COLO668 (cell line): ENCODE data around the gene MSH3.
A peak's percentile ranks its signal among the peaks of the same experiment; 100 is the strongest.
"Not testable (repeated sequence)": the region's sequence is repeated elsewhere in the genome, so short reads cannot be mapped to it uniquely, and the experiment has no call there.

ENCODE experiments used
- DNase-seq: peaks from one replicate; lab custom pipeline; 2025; ENCODE audit not compliant: unreplicated experiment; lab: John Stamatoyannopoulos, UW

The MSH3 gene

DNA sequence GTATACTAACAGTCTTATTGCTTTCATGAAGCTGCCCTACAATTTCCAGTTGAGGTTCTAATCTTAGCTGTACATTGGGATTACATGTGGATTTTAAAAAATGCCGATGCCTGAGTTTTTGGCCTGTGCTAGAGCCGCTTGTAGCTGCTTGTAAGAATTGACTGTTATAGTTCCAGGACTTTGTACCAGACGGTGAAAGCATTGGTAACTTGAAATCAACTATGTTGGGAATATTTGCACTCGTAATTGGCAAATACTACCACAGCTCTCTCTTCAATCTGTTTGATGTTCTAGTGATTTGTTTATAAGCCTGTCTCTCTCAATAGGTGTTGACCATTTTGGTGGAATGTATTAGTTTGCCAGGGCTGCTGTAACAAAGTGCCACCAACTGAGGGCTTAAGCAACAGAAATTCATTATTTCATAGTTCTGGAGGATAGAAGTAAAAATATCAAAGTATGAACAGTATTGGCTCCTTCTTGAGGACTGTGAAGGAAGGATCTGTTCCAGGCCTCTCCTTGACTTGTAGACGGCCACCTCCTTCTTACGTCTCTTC is 50.8 kb downstream of the MSH3 start:
- DNase-seq, result no peak

DNA sequence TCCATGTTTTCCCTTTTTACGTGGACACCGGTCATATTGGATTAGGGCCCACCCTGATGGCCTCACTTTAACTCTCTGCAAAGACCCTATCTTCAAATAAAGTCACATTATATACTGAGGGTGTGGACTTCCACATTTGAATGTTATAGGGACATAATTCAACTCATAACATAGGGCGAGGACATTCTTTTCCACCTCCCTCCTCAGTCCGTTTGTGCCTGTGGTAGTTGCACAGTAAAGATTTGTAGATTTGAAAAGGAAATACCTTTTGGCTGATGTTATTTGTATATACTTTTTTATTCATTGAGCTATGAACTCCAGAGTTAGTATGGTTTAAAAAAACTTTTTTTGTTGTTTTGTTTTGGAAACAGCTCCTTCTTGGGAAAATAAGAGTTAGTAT is 51.3 kb downstream of the MSH3 start:
- no peak for DNase-seq

GRCh38 chr5:80706835-80707447 is 52.5 kb downstream of the MSH3 start:
- DNase-seq, result no peak

DNA sequence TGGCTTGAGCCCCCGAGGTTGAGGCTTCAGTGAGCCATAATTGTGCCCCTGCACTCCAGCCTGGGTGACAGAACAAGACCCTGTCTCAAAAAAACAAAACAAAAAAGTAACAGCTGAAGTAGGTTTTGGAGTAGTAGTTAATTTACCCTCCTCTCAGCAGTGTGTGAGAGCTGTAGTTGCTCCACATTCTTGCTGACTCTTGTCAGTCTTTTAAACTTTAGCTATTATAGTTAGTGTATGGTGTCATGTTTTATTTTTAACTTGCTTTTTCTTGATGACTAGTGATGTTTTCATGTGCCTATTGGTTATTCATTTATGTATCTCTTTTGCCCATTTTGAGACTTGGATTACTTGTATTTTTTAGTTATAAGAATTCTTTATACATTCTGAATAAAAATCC is 53.2 kb downstream of the MSH3 start:
- DNase-seq, result no peak

- DNase-seq, result no peak
These were observed 56.8 kb downstream of the MSH3 start for GRCh38 chr5:80711216-80711615.

- peak; percentile 17 for DNase-seq
These were observed 57.5 kb downstream of the MSH3 start for GRCh38 chr5:80711938-80712337.

GRCh38 chr5:80712919-80713318 is 58.5 kb downstream of the MSH3 start:
- no peak for DNase-seq

DNA sequence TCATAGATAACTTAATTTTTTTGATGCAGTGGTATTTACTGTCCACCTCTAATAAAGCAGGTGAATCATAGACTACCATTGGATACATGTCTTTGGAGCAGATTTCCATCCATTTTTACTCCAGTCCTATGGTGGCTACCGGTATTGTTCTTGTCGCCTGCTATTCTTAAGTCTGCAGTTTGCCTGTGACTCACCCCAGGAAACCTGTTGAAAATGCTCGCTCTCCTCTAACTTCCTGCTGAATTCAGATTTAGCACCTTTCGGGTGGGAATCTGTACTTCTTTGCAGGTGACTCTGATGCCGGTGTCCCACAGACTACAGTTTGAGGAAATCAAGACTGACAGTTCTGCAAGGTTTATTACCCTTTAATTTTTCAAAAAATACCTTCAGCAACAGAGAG is 59.2 kb downstream of the MSH3 start:
- no peak for DNase-seq

GRCh38 chr5:80714570-80715298 is 60.3 kb downstream of the MSH3 start:
- DNase-seq, result no peak

GRCh38 chr5:80715887-80716286 is 61.4 kb downstream of the MSH3 start:
- no peak for DNase-seq

- no peak for DNase-seq
These were observed 65.7 kb downstream of the MSH3 start for GRCh38 chr5:80720181-80720580.

DNA sequence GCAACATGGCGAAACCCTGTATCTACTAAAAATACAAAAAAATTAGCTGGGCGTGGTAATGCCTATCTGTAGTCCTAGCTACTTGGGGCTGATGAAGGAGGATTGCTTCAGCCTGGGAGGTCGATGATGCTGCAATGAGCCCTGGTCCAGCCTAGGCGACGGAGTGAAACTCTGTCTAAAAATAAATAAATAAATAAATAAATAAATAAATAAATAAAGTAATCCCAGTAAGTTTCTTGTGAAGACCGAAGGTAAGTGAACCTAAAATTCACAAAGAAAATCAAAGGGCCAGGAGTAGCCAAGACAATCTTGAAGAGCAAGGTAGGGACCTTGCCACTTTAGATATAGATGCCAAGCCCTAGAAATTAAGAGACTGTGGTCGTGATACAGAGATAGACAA is 68.5 kb downstream of the MSH3 start:
- no peak for DNase-seq

DNA sequence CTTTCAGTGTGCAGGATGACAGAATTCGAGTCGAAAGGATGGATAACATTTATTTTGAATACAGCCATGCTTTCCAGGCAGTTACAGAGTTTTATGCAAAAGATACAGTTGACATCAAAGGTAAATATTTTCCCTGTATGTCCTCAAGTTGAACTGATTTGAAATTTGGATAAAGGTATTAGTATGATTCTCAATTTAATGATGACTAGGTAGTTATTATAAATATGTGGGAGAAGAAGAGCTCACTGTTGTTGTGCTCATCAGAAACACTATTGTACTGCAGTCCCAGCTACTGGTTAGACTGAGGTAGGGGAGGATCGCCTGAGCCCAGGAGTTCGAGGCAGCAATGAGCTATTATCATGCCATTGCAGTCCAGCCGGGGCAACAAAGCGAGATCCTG is 71.0 kb downstream of the MSH3 start:
- DNase-seq, result no peak

DNA sequence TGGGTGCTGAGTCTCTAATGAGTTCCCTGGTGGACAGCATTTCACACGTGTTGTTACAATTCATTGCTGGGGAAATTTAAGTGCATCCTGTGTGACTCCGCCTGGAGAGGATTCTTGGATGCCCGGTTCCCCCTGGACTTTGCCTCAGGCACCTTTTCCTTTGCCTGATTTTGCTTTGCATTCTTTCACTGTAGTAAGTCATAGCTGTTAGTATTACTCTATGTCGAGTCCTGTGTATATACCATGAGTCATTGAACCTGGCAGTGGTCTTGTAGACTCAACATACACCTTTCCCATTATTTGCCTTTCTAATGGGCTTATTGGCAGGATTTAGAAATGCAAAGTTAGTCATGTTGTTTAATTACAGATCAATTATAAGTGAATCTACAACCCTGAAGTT is 82.3 kb downstream of the MSH3 start:
- DNase-seq, result no peak

DNA sequence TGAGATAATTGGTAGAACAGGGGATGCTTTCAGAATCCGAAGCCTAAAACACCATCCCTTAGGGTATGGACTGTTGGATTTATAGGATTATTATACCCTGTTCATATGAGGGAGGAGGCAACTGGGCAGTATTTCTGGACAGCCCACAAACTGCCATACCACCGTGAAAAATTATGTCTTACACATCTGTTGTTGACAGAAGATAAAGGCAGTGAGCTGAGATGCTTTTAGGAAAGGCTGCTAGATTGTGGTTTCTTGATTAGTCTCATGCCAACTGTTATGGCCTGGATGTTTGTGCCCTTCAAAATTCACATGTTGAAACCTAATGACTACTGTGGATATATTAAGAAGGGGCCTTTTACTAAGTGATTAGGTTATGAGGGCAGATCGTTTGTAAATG is 84.0 kb downstream of the MSH3 start:
- DNase-seq, result no peak

- DNase-seq, result no peak
These were observed 84.6 kb downstream of the MSH3 start for GRCh38 chr5:80739057-80739456.

DNA sequence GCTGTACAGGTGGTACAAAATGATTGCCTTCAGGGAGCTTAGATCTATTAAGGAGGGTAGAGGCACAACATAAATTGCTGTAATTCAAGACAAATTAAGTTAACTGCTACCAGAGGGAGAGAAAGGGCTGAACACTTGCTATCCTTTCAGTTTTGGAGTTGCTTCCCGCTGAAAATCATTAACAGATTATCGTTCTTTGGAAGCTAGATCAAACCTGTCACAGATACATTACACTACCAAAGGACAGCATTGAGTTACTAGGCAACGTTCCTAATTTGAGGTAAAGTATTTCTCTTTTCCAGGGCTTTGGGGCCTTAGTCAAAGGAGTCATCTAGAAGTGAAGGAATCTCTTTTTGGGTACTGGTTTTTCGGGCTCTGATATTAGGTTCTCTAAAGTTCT is 85.0 kb downstream of the MSH3 start:
- no peak for DNase-seq

- DNase-seq, result no peak
These were observed 85.4 kb downstream of the MSH3 start for GRCh38 chr5:80739898-80740297.

DNA sequence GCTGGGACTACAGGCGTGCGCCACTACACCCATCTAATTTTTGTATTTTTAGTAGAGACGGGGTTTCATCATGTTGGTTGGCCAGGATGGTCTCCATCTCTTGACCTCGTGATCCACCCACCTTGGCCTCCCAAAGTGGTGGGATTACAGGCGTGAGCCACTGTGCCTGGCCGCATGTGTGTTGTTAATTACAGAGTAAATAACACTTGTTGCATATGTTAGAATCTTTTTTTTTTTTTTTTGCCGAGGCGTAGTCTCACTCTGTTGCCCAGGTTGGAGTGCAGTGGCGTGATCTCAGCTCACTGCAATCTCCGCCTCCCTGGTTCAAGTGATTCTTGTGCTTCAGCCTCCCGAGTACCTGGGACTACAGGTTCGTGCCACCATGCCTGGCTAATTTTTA is 86.0 kb downstream of the MSH3 start:
- not testable (repeated sequence) for DNase-seq

DNA sequence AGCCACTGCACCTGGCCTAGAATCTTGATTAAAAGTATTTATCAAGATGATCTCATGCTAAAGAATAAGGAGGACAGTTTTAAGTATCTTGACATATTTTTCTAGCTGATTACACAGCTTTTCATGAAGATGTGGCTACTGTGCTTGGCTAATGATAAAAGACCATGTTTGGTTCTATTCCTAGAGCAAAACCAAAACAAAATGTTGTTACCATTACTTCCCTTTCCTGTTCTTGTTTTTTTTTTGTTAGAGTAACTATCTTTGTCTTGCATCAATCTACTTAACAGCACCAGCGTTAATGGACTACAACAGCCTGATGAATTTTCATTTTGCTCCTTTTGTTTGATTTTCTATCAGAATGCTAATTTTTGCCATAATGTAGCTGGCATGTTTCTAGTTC is 86.5 kb downstream of the MSH3 start:
- DNase-seq, result no peak

- DNase-seq, result no peak
These were observed 89.7 kb downstream of the MSH3 start for GRCh38 chr5:80744149-80744548.

- no peak for DNase-seq
These were observed 91.0 kb downstream of the MSH3 start for GRCh38 chr5:80745490-80745889.

- no peak for DNase-seq
These were observed 93.5 kb downstream of the MSH3 start for GRCh38 chr5:80747922-80748321.
